UCSD-AML1 (cell line): ENCODE data around the gene SLC35E2B.
"Not testable (repeated sequence)": the region's sequence is repeated elsewhere in the genome, so short reads cannot be mapped to it uniquely, and the experiment has no call there.

ENCODE experiments used
- DNase-seq: peaks from one replicate; lab custom pipeline; 2025; ENCODE audit not compliant: unreplicated experiment; lab: John Stamatoyannopoulos, UW

Gene SLC35E2B

GRCh38 chr1:1647567-1648241 lies 44.9 kb downstream of the SLC35E2B start:
- DNase-seq, result peak; percentile 26

GRCh38 chr1:1646326-1646725 lies 46.3 kb downstream of the SLC35E2B start:
- DNase-seq, result not testable (repeated sequence)

- DNase-seq, result not testable (repeated sequence)
These were observed 51.7 kb downstream of the SLC35E2B start for GRCh38 chr1:1640711-1641461.

DNA sequence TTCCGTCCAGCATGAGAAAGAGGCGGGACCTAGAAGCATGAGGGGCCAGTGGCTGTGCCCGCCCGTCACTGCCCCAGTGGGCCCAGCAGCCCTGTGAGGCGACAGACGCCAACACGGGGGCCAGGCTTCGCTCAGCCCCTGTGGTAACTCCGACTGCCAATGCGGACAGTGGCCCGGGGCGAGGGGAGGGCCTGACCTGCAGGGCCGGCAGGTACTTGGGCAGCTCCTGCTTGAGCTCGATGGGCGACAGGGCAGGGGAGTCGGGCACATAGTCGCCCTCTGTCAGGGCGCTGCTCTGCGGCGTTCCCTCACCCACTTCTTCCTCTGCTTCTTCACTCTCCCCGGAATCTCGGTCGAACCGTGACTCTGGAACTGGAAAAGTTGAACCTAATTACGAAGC lies 52.5 kb downstream of the SLC35E2B start:
- DNase-seq, result not testable (repeated sequence)

GRCh38 chr1:1639368-1639767 lies 53.2 kb downstream of the SLC35E2B start:
- DNase-seq, result not testable (repeated sequence)

DNA sequence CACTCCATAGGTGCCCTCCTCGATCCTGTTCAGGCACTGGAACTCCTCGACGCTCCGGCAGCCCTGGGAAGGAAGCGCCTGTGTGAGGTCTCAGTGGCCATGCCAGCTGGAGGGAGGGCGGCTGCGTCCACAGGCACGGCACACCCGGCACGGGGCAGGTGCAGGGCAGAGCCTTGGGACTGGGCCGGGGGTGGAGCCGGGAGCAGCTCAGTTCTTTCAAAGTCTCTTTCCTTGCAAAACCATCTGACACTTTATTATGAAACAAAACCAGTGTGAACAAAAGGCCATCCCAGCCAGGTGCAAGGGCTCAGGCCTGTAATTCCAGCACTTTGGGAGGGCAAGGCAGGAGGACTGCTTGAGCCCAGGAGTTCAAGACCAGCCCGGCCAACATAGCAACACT lies 54.1 kb downstream of the SLC35E2B start:
- not testable (repeated sequence) for DNase-seq

GRCh38 chr1:1637479-1637875 lies 55.1 kb downstream of the SLC35E2B start:
- DNase-seq, result not testable (repeated sequence)

DNA sequence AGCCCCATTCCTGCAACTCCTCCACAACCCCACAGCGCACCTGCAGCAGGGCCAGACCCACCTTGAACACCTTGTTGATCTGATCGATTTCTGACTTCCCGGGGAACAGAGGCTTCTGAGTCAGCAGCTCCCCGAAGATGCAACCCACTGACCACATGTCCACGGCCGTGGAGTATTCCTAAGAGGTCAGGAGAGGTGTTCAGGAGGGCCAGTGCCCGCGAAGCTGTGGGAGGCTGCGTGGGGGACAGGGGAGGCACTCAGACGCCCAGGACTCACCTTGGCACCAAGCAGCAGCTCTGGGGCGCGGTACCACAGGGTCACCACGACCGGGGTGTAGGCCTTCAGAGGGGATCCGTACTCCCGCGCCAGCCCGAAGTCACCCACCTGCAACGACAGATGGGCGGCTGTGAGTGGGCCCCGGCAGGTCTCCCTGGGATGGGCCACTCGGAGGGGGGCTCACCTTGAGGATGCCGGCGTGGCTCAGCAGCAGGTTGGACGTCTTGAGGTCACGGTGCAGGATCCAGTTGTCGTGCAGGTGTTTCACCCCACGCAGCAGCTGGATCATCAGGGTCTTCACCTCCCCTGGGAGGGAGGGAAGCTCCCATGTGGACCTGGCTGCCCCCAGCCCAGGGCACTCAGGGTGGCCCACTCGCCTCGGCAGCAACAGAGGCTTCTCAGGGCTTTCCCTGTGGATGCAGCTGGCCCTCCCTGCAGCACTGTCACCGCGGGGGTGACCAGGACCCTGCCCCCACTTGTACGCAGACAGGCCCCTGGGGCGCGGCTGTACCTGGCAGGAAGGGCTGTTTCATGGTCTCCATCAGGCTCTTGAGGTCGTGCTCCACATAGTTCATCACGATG lies 55.7 kb downstream of the SLC35E2B start:
- not testable (repeated sequence) for DNase-seq

DNA sequence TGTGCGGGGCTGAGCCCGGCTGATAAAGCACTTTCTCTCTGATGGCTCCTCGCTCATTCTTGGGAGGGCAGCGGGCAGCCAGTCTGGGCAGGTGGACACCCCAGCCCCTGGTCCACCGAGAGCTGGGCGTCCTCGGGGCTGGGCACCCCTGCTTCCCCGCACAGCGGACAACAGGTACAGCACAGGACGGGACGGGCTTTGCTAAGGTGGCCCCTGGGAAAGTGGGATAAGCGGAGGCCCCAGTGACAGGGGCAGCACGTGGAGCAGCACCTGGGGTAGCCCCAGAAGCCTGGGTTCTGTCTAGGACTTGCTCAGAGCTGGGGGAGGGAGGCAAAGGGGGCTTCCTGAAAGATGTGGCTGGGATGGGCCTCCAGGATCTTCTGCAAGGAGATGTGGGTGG lies 58.0 kb downstream of the SLC35E2B start:
- not testable (repeated sequence) for DNase-seq

- DNase-seq, result not testable (repeated sequence)
These were observed 59.2 kb downstream of the SLC35E2B start for GRCh38 chr1:1633409-1633808.

DNA sequence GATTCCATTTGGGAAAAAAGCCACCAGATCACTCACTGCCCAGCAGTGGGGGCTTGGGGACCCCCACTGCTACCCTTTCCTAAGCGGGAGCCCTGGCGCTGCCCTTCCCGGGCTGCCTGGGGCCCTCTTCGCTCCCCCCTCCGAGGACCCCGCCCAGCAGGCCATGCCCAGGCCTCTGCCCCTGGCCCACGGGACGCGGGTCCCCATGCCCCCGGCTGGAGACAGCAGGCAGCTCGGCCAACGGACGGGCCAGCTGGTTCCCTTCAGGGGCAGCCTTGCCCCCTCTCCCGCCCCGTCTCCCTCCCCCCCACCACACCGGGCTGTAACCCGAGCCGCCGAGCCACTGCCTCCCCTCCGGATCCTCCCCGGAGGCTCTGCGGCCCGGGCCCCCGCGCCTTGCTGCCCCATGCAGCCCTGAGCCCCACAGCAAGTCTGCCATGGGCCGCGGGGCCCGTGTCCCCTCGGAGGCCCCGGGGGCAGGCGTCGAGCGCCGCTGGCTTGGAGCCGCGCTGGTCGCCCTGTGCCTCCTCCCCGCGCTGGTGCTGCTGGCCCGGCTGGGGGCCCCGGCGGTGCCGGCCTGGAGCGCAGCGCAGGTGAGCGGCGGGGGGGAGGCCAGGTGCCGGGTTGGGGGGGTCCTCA lies 60.7 kb downstream of the SLC35E2B start, which contains the start of gene MMP23B:
Gene MMP23B (plus strand): TSS at position 392 of the 639 bp plus-strand sequence. CDS start 46 bp downstream, at position 438.
- no peak for DNase-seq

- DNase-seq, result no peak
These were observed 61.4 kb downstream of the SLC35E2B start for GRCh38 chr1:1630965-1631781.

GRCh38 chr1:1630191-1630964 lies 62.2 kb downstream of the SLC35E2B start:
- no peak for DNase-seq

DNA sequence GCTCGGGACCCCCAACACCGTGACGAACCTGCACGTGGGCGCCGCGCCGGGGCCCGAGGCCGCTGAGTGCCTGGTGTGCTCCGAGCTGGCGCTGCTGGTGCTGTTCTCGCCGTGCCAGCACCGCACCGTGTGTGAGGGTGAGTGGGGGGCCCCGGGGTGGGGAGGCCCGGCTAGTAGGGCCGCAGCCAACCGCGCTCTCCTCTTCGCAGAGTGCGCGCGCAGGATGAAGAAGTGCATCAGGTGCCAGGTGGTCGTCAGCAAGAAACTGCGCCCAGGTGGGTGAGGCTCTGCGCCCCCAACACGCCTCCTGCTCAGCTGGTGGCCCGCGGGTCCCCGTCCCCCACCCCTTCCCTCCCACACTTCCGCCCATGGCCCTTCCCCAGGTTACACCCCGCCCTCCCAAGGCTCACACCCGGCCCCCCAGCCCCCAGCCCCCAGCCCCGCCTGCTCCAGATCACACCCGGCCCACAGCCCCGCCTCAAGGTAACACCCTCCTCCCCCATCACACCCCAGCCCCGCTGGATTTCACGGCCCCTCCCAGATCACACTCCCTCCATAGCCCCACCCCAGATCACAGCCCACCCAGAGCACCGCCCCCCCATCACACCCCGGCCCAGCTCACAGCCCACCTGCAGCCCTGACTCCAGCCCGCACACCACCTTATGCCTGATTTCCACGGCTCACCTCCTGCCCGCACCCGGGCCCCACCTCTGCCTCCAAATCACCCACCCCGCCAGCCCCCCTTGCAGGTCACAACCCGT lies 63.0 kb downstream of the SLC35E2B start:
- no peak for DNase-seq

DNA sequence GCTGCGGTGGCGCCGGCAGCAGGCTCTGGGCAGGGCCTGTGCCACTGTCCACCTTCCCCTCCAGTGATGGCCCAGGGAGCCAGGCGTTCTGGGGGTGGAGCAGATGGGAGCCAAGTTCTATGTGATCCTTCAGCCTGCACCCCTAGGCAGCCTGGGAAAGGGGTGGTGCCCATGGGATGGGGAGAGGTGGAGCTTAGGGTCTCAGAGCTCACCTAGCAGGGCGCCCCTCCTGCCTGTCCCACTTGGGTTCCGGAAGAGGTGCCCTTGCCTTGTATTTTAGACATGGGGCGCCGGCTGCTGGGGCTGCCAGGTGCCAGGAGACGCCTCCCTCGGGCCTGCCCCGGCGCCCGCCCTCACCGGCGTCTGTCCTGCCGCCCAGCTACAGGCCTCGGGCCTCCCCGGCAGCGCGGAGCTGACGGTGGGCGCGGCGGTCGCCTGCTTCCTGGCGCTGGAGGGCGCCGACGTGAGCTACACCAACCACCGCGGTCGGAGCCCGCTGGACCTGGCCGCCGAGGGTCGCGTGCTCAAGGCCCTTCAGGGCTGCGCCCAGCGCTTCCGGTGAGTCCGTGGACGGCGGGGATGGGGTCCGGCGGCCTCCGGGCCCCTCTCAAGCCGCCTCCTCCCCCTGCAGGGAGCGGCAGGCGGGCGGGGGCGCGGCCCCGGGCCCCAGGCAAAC lies 63.7 kb downstream of the SLC35E2B start:
- DNase-seq, result no peak

- no peak for DNase-seq
These were observed 64.5 kb downstream of the SLC35E2B start for GRCh38 chr1:1627829-1628753.

GRCh38 chr1:1627261-1627828 lies 65.2 kb downstream of the SLC35E2B start:
- DNase-seq, result no peak
